ENCODE measurements around the gene PADI2.

The PADI2 gene

DNA sequence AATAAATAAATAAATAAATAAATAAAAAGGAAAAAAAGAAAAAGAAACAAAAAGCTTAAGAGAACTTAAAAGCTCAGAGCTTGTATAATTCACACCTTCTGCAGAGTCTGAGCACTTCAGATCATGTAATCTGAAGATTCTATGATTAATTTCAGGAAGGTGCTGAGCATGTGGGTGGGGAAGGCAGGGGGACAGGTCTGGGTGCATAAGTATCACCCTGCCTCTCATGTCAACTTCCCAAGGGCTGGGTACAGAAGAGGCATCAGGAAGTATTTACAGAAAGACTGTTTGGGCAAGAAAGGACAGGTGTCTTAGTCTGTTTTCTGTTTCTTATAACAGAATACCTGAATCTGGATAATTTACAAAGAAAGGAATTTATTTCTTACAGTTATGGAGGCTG, 20.4 kb upstream of the PADI2 start:
- DNase-seq (ENCODE audit: low read depth) = no peak

DNA sequence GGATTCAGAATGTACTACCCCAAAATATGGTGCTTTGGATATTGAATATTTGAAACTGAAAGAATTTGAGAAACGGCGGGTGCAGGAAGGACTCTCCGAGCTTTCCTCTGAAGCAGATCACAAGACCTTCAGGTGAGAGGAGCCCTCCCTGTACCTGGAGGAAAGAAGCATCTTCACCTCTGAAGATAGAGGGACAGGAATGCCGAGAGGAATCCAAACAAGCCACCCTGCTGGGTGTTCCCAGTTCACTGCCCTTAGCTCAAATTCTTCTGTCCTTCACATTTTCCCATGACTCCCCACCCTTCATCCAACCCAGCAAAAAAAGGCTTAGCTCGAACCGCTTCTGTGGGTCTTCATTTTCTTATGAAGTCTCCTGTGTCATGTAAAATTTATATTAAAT, 18.2 kb upstream of the PADI2 start:
- DNase-seq (ENCODE audit: low read depth) = no peak

DNA sequence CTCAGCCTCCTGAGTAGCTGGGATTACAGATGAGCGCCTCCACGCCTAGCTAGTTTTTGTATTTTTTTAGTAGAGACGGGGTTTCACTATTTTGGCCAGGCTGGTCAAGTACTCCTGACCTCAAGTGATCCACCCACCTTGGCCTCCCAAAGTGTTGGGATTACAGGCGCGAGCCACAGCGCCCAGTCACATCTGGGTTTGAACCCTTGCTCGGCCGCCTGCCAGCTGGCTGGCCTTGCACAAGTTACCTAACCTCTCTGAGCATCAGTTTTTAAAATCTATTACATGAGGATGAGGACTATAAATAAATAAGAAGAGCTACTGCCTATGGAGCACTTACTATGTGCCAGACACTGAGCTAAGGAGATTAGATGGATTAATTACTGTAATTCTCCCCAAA, 17.7 kb upstream of the PADI2 start:
- no peak for DNase-seq (ENCODE audit: low read depth)

DNA sequence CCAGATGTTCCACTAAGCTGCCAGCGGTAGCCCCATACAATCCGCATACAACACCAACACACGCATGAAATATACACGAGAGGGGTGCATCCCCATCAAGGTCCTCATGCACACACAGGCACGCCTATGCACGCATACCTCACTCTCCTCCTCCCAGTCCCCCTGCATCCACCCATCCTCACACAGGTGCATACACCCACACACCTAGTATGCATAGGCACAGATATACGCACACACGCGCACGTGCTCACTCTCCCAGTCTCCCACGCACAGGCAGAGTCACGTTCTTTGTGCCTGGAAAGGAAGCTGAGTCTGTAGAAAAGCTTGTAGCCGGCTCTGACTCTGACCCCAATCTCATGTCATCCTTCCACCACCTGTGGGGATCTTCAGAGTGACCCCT, 16.9 kb upstream of the PADI2 start:
- no peak for DNase-seq (ENCODE audit: low read depth)

DNA sequence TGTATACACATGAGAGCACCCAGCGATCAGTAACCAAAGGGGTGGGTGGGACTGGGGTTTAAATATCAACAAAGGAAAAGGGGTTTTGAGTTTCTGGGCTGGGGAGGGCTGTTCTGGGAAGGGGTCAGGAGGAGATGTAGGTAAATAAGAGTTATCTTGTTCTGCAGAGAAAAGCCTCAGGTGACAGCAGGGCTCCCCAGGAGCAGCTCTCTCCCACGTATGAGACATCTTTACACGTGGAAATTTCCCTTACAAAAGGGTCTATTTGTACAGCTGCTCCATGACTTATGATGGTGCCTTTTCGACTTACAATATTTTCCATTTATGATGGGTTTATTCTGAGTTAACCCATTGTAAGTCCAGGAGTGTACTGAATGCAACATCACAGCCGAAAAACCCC, 16.3 kb upstream of the PADI2 start:
- DNase-seq (ENCODE audit: low read depth) = no peak

DNA sequence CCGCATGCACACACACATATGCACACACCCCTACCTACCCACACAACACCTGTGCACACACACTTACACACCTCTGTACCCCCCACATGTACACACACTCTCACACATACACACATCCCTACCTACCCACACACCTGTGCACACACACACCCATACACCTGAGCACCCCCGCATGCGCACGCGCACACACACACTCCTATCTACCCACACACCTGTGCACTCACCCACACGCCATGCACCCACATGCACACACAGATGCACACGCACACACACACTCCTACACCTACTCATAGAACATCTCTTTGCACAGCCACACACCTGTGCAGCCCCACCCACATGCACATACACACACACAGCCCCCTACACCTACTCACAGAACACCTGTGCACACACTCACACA, 15.5 kb upstream of the PADI2 start:
- no peak for DNase-seq (ENCODE audit: low read depth)

DNA sequence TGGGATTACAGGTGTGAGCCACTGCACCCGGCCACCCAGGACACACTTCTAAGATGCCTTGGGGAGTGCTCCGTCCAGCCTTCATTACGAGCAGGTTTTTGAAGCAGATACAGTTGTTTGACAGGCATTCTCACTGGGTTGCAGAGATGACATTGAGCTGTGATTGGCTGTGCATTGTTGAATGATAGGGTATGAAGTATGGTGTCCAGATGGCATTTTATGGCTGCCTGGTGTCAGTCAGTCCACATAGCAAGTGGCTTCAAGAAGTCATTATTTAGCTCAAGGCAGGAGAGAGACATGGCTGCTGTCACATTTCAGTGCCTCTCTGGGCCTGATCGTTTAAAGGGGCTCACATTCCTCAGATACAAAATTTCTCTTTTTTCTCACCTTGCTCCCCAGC, 14.8 kb upstream of the PADI2 start:
- no peak for DNase-seq (ENCODE audit: low read depth)

DNA sequence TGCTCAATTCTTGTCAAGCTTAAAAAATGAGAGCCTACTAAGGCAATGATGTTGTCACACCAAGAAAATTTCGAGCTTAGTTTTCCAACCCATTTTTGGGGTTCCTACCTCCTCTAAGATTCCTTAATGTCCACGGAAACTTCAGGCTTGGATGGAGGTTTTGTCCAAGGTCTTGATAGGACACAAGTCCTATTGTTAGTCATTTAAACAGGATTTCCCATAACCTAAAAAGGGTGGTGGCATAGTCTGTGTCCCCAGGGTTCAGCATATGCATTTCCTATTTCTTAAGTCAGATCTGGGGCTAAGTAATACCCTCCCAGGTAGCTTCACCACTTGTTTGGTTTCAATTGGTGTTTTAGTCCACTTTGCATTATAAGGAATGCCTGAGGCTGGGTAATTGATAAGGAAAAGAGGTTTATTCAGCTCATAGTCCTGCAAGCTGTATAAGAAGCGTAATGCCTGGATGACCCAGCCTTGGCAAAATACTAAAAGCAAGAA, 10.9 kb upstream of the PADI2 start:
- no peak for DNase-seq (ENCODE audit: low read depth)

DNA sequence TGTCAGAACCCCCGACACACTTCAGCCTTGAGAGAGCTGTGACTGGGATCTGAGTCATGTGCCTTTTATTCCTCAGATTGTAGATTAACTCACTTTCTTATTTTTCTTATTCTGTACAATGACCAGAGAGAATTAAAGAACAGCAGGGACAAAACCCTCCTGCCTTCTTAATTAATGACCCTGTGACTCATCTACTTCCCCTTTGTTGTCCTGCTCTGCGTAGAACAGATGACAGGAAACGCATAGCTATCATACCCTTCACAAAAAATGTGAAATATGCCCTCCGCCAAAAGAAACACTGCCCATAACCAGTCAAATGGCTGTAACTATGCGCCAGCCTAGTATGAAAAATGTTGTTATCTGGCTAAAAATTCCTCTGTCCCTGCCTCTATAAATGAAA, 9.1 kb upstream of the PADI2 start:
- DNase-seq (ENCODE audit: low read depth) = no peak

DNA sequence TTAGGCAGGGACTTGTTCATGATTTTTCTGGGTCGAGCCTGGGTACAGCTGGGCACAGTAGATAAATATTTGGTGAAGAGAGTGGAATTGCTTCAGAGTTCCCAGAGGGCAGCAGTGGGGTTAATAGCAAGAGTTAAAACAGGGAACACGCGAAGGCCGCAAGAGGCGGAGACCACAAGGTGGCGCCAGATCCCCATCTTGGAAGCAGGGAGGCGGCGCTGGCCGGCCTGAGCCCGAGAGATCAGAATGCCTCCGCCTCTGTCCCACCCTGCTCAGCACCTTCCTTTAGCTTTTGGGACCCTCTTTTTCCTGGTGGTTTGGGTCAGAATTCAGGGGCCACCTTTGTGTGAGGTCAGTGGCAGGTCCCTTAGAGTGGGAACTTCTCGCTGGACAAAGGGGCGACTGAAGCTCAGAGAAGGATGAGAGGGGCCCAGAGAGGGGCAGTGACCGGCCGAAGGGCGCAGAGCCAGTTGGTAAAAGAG, 6.5 kb upstream of the PADI2 start:
- DNase-seq (ENCODE audit: low read depth) = peak; percentile 69

DNA sequence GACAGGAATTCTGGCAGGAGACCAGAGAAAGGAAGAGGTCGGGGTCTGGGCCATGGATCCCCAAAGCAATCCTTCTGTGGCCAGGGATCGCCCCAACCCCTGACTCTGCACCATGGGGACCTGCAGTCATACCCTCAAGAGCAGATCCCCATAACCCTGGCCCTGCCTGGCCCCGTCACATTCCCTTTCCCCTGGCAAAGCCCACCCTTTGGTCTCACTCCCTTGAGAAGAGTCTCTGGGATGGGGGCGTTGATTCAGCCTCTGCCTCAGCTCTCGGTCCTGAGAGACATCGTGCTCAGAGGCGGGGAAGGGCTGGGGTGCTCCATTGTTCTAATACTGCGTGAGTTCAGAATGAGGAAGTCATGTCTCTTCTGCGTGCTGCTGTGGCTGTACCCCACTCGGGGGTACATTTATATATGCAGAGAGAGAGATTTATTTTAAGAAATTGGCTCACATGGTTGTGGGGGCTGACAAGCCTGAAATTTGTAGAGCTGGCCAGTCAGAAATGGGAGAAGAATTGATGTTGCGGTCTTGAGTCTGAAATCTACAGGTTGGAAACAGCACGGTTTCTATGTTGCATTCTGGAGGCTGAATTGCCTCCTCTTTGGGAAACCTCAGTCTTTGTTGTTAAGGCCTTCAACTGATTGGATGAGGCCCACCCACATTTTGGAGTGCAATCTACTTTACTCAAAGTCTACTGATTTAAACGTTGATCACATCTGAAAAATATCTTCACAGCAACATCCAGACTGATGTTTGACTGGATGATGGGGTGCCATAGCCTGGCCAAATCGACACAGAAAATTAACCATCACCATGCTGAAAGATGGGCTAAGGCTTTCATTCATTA, 4.2 kb upstream of the PADI2 start:
- DNase-seq (ENCODE audit: low read depth) = no peak

DNA sequence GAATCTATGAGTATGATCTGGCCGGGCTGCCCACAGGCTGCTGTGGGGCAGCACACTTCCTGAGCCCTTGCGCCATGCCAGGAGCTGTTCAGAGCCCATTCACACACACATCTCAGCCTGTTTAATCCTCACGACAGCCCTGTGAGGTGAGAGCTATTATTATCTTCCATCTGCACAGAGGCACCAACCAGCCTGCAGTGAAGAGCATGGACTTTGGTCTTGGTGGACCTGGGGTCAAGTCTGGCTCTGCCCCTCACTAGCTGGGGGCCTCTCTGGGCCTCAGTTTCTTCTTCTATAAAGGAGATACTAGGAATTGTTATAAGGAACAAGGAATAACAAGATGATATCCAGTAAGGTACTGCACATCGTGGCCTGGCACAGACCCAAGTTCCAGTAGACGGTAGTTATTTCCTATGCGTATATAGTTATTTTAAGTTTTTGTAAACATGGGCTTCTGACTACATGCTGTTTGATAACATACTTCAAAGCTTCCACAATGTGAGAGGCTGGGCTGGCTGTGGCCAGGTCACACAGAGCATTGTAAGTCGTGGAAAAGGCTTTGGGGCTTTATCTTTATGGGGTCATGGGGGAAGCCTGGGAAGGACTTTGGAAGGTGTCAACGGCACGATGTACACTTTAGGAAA, 3.4 kb upstream of the PADI2 start:
- DNase-seq (ENCODE audit: low read depth) = no peak

DNA sequence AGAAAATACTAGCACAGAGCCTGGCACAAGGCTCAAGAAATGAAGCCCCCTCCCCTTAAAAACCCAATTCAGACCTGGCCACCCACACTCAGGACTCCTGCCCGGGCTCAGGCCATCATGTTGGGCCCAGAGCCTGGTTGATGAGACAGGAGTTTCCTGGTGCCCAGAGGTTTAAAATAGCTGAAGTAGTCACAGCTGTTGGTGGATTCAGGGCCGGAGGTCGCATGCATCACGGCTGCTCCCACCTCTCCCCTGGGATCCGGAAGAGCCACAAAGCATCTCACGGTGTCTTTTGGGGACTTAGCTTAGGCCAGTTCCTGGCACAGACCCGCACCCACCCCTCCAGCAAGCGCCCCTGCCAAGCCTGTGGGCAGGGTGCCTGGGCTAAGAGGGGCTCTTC, 2.6 kb upstream of the PADI2 start:
- no peak for DNase-seq (ENCODE audit: low read depth)

DNA sequence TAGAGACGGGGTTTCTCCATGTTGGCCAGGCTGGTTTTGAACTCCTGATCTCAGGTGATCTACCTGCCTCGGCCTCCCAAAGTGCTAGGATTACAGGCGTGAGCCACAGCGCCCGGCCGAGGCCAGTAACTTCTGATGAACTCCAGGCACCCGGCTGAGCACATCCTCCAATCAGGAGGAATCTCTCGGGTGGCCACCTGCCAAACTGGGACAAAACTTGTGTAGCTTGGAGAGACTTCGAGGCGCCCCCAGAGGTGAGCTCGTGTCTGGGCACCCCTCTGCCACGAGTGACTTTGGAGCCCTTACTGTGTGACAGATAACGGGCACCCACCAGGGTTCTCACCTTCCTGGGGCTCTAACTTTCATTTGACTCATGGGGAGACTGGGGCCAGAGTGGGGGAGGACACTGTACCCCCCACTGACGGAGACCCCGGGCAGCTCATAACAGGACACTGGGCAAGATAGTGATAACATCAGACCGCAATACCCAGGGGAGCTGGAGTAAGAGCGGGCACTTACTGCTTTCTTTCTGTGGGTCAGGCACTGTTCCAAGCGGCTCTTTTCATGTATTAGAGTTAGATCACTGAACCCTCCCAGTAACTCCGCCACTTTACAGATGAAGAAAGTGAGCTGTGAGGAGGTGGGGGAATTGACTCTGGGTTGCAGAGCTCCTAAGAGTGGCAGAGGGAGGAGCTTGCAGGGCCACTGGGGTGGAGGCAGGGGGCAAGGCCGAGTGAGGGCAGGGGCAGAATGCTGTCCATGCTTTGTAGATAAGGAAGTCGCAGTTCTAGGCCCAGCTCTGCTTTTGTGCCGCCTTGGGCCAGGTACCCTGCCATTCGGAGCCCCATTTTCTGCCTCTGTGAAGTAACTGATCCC, 1.9 kb upstream of the PADI2 start:
- no peak for DNase-seq (ENCODE audit: low read depth)

DNA sequence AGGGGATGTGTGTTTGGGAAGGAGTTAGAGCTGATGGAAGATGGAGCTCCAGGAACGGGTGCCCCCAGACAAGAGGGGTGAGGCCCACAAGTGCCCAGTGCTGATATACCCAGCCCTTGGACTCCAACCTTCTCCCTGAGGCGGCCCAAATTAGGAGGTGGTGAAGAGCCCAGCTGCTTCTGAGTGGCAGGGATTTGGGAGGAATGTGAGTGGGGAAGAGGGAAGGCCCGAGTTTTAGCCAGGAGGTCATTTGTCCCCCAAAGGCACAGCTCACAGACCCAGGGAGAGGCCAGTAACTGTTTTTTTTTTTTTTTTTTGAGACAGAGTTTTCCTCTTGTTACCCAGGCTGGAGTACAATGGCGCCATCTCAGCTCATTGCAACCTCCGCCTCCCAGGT, 1.2 kb upstream of the PADI2 start:
- DNase-seq (ENCODE audit: low read depth) = no peak

DNA sequence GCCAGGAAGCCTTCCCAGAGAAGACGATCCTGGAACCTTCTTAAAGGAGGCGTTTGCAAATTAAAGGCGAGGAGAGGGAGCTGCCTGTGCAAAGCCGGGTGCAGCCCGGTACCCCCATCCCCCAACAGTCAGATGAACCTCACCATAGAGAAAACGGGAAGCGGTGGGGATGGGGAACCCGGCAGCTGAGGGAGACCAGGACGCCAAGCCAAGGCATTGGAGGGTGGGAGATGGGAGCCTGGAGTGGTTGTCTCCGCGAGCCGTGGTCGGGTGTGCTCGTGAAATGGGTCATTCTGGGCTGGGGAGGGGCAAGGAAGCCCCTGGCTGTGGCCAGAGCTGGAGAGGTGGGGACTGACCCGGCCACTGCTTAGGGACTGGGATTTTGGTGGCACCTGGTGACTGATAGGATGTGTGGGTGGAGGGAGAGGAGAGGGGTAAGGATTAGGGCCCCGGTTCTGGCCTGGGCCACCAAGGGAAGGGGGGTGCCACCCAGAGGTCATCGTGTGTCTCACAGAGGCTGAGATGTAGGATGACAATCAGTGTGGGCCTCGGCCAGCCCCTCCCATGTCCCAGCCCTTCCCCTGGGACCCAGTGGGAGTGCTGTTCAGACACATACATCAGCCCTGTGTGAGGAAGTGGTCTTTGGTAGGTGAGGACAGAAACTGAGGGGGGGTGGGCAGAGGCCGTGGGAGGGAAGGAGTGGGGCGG, 676 bp upstream of the PADI2 start:
- no peak for DNase-seq (ENCODE audit: low read depth)

DNA sequence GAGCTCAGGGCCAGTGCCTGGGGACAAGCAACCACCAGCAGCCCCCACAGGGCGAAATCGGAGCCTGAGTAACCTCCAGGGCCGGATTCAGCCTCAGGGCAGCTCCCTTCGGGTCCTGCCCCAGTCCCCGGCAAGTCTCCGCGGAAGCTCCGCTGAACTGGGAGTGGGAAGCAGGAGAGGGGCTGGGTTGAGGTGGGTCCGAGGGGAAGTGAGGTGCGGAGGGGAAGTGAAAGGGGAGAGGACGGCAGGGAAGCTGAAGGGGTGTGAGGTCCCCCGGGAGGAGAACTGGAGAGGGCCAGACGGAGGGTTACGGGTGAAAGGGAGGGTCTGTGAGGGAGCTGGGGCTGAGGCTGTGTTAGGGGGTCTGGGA, 560 bp downstream of the PADI2 start:
- DNase-seq (ENCODE audit: low read depth) = no peak

DNA sequence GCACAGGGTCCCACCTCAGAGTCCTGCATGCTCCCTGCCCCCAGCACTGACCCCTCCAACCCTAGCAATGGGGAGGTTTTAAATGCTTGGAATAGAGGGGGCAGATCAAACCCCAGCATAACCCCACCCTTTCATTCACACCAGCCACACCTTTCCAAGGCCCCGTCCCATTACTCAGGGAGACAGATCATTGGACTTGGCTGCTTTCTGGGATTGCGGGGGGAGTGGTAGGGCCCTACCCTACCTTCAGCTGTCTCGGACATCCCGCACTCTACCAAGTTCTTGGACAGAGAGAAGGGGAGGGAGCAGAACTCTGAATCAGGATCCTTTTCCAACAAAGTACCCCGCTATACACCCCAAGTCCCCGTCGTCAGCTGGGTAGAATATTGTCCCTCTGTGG, 983 bp downstream of the PADI2 start:
- no peak for DNase-seq (ENCODE audit: low read depth)

DNA sequence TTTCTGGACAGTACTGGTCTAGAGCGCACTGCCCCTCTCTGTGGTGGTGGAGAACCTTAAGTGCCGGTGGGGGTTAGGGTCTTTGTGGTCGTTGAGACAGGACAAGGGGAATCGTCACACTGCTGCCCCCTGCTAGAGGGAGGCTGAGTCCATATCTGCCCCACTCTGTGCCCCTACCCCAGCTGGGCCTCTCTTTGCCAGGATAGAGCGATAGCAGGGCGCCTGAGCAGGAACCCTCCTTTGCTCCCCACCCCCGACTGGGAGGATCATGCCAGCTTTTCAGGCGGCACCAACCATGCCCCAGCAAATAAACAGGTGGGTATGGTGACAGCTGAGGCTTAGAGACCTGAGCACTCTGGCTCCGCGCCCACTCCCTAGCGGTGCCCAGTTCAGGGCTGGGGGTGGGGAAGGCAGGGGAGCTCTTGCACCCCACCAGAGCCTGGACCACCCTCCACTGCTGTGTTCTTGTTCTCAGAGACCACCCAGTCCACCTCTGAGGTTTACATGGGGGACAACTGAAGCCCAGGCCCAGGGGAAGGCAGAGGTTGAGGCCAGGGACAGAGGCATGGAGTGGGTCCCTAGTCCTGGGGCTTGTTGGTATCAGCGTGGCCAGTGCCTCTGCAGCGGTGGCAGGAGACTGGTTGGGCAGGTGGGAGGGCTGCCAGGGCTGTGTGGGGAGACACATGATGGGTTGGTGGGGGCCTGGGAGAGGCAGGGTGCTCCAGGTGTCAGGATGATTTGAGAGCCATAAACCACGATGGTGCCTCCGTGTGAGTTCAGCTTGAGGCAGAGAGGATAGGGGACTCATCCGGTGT, 1.6 kb downstream of the PADI2 start:
- DNase-seq (ENCODE audit: low read depth) = no peak

DNA sequence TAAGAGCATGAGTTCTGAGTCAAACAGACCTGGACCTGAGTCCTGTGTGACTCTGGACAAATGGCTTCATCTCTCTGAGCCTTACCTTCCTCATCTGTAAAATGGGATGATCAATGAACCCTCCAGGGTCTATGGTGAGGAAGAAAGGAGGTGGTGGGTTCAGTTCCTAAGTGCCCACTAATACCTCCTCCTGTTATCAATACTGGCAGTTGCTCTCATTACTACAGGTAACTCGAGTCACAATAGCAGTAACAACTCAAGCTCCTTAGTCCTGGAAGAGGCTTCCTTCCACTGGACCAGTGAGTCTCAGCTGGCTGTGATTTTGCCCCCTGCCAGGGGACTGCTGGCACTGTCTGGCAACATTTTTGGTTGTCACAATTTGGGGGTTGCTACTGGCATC, 2.6 kb downstream of the PADI2 start:
- no peak for DNase-seq (ENCODE audit: low read depth)

DNA sequence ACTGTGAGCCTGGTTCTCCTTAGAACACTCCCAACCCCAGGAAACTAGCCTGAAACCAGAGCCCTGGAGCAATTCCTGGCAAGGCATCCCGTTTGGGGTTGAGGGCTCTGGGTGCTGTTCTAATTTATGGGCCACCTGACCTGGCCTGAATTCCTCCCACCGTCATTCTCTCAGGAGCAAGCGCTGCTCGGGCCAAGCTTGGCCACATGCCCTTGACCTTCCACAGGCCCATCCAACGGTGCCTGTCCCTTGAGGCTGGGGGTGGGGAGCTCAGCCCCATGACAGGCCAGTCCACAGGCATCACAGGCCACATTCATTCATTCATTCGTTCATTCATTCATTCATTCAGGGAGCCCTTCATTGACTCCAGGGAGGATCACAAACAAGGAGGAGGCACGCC, 5.3 kb downstream of the PADI2 start:
- DNase-seq (ENCODE audit: low read depth) = no peak
